K562 (cell line): ENCODE data around the gene WFIKKN1. TPM values are rescaled to one million over a fixed set of nuclear protein-coding genes. Genes with fewer than 3 reads are reported as not detected.

Experiments
- ETS1 ChIP-seq: conservative IDR thresholded peaks from 2 replicates; pipeline ENCODE4 v1.6.1; 2011; ENCODE audit warnings: low read depth, mild to moderate bottlenecking, low read length; ENCODE audit not compliant: control insufficient read depth
- GTF2A2 ChIP-seq: IDR thresholded peaks from 2 replicates; pipeline ENCODE4 v1.6.1; 2016; ENCODE audit warnings: mild to moderate bottlenecking, missing genetic modification characterization, missing compliant biosample characterization
- HNRNPH1 ChIP-seq: fragments of 200-400 bp; formaldehyde crosslinking; optimal IDR thresholded peaks from 2 replicates; pipeline ENCODE3; 2017; ENCODE audit warnings: low read depth, mild to moderate bottlenecking, low read length, moderate library complexity
- JUND ChIP-seq, 2 experiments: IDR thresholded peaks; 2 replicates in 1 of 2; 3 replicates in 1 of 2; pipeline ENCODE4 v1.6.1; 2011; ENCODE audit warnings: borderline replicate concordance in 2 of 2, low read depth in 2 of 2, low read length in 2 of 2, improper control_type of control experiment in 1 of 2, missing biosample characterization in 1 of 2, missing genetic modification characterization in 1 of 2, missing genetic modification reagents in 1 of 2
- PML ChIP-seq: IDR thresholded peaks from 2 replicates; pipeline ENCODE4 v1.6.1; 2012; ENCODE audit warnings: low read length, inconsistent platforms
- RHOXF2B ChIP-seq: fragments of 250-450 bp; sonication (Bioruptor Pico); conservative IDR thresholded peaks from 2 replicates; pipeline ENCODE4 v1.5.1; 2021
- YBX1 ChIP-seq: fragments of 450-650 bp; IDR thresholded peaks from 2 replicates; pipeline ENCODE4 v1.7.1; 2016; ENCODE audit warnings: mild to moderate bottlenecking
- ZBTB40 ChIP-seq, 2 experiments: fragments of 450-650 bp in 1 of 2; sonication (generic) in 1 of 2; formaldehyde crosslinking in 1 of 2; IDR thresholded peaks; 2 replicates each; pipeline versions ENCODE4 v1.7.1 to v1.9.0; 2016 to 2022; ENCODE audit warnings: inconsistent platforms in 1 of 2, mild to moderate bottlenecking in 1 of 2, missing genetic modification reagents in 1 of 2
- ZNF75A ChIP-seq: fragments of 450-650 bp; formaldehyde crosslinking; IDR thresholded peaks from 2 replicates; pipeline ENCODE4 v1.4.0; 2020; ENCODE audit warnings: mild to moderate bottlenecking
- polyA plus RNA-seq, 8 experiments: library from polyadenylated mRNA; depleted of rRNA in 4 of 8; stranded (reverse) in 5 of 8; unstranded in 3 of 8; fragments of >200 nt; fragmentation: Nextera tagmentation in 2 of 8; fragmentation: Illumina TruSeq in 1 of 8; extraction: Ambion mirVana in 2 of 8; extraction: Trizol in 1 of 8; gene quantifications; 2 replicates each; pipeline versions ENCODE4 v1.2.1 to v1.2.3, GENCODE V29; 2011 to 2014; ENCODE audit warnings: inconsistent platforms in 1 of 8, missing spikeins in 1 of 8
- total RNA-seq, 7 experiments: library from RNA; depleted of rRNA in 6 of 7; stranded (reverse); fragments of >200 nt in 6 of 7; fragmentation: Illumina TruSeq in 2 of 7; extraction: Trizol in 2 of 7; gene quantifications; 2 replicates each; pipeline versions ENCODE4 v1.2.1 to v1.2.3, GENCODE V29; 2011 to 2021; ENCODE audit warnings: low replicate concordance in 1 of 7
- TF ChIP-seq, protein P1 (sequence below): fragments of 250-450 bp; sonication (Bioruptor Pico); IDR thresholded peaks from 2 replicates; pipeline ENCODE4 v1.5.0; 2022; ENCODE audit warnings: mild to moderate bottlenecking

The WFIKKN1 gene
- total and polyA plus RNA-seq, 9 of the 15 experiments (the other 6 are each of a cell fraction or from before 2014, with no cell fraction given), result 0.14 to 1.1 (median 0.50) TPM; not detected in 4

DNA sequence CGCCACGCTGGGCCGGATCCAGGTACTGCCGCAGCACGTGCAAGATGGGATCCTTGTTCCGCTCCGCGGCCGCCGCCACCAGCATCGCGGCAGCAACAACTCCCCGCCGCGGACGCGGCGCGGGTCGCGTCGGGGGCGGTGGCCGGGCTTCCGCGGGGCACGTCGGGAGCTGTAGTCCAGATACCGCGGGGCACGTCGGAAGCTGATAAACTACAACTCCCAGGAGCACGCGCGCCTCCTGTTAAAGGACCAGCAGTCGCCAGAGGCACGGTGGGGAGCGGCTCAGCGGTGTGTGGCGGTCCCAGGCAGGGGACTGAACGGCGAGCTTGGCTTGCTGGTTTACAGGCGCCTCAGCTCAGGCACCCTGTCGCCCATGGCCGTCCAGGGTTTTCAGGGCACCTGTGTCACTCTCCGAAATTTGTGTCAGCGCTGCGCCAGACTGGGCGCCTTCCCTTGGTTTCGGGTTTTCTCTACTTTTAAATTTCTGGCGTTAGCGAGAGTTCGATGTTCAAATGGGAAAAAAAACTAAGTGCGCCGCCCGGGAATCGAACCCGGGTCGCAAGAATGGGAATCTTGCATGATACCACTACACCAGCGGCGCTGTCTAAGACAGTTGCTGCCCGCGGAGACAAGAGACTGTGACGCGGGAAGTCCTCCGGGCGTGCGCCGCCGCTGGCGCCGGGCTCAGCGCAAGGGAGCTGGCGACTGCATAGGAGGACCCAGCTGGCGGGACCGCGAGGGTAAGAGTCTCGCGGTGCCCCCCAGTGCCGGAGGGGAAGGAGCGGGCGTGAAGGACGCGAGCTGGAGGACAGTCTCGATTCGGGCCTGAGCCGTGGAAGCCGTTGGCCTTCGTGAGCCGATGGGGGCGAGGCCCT lies 5.7 kb downstream of the WFIKKN1 start, which contains the start of gene METTL26 (continued):
- no peak for TF ChIP-seq RHOXF2B (CRISPR knock-in tag)
- no peak for TF ChIP-seq ZNF75A (CRISPR knock-in tag)
- peak; percentile 54 for TF ChIP-seq JUND (IDR thresholded peaks at IDR 0.05; ENCODE audit: borderline replicate concordance, low read depth, low read length)
- TF ChIP-seq JUND (tag; IDR thresholded peaks at IDR 0.05; ENCODE audit: borderline replicate concordance, low read depth, low read length), result no peak; the same call in 2 of the 3 replicates
- no peak for TF ChIP-seq HNRNPH1
- TF ChIP-seq PML, result peak; percentile 26; the same call in 1 of the 2 replicates
- peak; percentile 92 for TF ChIP-seq ETS1
- TF ChIP-seq YBX1, result no peak
- TF ChIP-seq ZBTB40 (IDR thresholded peaks at IDR 0.05), result peak; percentile 91
- TF ChIP-seq ZBTB40 (CRISPR knock-in tag; IDR thresholded peaks at IDR 0.05), result no peak
- TF ChIP-seq GTF2A2 (tag), result no peak
- TF ChIP-seq, protein P1, sequence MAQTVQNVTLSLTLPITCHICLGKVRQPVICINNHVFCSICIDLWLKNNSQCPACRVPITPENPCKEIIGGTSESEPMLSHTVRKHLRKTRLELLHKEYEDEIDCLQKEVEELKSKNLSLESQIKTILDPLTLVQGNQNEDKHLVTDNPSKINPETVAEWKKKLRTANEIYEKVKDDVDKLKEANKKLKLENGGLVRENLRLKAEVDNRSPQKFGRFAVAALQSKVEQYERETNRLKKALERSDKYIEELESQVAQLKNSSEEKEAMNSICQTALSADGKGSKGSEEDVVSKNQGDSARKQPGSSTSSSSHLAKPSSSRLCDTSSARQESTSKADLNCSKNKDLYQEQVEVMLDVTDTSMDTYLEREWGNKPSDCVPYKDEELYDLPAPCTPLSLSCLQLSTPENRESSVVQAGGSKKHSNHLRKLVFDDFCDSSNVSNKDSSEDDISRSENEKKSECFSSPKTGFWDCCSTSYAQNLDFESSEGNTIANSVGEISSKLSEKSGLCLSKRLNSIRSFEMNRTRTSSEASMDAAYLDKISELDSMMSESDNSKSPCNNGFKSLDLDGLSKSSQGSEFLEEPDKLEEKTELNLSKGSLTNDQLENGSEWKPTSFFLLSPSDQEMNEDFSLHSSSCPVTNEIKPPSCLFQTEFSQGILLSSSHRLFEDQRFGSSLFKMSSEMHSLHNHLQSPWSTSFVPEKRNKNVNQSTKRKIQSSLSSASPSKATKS (CRISPR knock-in tag), result no peak
